ENCODE measurements around the gene MEST. TPM values are rescaled to one million over a fixed set of nuclear protein-coding genes. Genes with fewer than 3 reads are reported as not detected.
"Not testable (repeated sequence)": the region's sequence is repeated elsewhere in the genome, so short reads cannot be mapped to it uniquely, and the experiment has no call there.

MEST gene
- polyA plus RNA-seq, 6 donors from 2014 or later = 4.6 to 19.4 (median 5.7) TPM

DNA sequence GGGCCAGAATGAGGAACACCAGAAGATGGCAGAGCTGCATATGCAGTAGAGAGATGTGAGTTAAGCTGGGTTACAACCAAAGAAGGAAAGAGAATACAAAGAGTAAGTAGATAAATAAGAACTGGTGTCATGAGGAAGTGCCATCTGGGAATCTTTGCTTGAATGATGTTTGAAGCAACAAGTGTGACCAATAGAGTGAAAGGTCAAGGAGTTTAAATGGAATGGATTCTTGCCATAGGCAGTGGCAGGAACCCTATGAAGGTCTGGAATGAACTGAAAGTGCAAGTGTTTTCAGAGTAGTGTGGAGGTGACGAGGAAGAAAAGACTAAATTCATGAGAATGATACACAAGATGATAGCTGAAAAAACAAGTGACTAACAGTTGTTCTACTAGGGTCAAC, 21.6 kb downstream of the MEST start:
- H3K27me3 Mint-ChIP-seq = no peaks in the 10 kb centered on the region

DNA sequence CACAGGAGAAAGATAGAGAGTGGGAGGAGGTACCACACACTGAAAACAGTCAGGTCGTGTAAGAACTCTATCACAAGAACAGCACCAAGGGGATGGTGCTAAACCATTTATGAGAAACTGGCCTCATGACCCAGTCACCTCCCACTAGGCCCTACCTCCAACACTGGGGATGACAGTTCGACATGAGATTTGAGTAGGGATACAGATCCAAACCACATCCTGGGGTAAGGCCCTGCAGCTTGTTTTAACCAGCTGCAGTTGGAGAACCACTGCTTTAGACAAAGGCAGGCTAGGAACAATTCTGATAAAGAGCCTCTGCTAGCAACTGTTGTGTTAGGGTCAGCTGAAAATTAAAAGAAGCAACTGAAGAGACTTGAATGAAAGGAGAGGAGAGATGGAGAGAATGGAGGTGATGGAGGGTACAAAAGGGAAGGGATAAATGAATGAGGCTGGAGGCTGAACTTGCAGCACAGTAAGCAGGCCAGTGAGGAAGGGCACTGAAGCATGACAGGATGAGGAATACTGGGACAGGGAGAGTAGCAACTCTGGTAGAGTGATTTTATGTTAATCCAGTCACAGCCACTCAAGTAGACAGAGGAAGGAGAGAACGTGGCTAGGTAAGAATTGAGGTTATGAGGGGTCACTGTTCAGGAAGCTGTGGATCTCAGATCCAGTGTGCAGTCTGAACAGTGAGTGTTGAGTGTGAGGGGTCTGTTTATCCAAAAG, 23.6 kb downstream of the MEST start:
- no peak for DNase-seq
- Mint-ChIP-seq H3K4me3 (no peak overlapping the region), H3K36me3 (no peaks in the 10 kb centered on the region), H3K9me3 (no peaks in the 10 kb centered on the region), H3K27ac (no peak overlapping the region), H3K27me3 (no peaks in the 10 kb centered on the region), H3K4me1 (no peaks in the 10 kb centered on the region)
- no peak for ATAC-seq (ENCODE audit: low read depth in 2 of 2)

More for the DNA sequence above, 21.6 kb downstream of the MEST start:
- ATAC-seq (ENCODE audit: low read depth in 2 of 2) (no peak), DNase-seq (no peak)
- Mint-ChIP-seq H3K27ac (no peak overlapping the region), H3K36me3 (no peaks in the 10 kb centered on the region), H3K9me3 (no peaks in the 10 kb centered on the region), H3K4me1 (no peaks in the 10 kb centered on the region), H3K4me3 (no peak overlapping the region)

DNA sequence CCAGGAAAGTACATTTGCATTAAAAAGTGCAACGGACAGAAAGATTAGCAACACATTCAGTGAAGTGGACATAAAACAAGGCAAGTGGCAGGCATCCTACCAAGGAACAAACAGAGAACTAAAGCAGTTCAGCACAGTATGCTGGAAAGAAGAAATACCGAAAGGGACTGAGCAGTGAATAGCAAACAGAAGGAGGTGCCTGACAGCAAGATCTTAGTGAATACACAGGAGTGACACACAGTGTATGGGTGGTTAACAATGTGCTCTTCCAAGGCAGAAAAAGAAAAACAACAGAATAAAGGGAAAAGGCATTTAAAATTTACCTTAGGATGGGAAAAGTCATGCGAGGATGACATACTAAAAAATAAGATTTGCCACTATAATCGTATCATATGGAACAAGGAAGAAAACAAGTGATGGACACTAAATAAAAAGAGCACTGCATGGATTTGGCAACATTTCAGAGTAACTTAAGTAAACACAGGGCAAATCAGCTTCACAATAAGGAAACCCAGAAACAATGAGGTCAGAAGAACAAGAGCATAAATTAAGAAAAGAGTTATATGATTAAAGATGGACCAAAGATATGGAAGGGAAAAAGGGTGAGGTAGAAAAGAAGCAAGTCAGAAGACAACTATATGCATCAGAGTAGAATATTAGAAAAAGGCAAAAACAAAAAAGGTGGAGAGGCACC, 29.5 kb downstream of the MEST start:
- no peaks in the 10 kb centered on the region for H3K27me3 Mint-ChIP-seq
- no peaks in the 10 kb centered on the region for H3K4me1 Mint-ChIP-seq
- H3K27ac Mint-ChIP-seq = no peak overlapping the region
- no peak for DNase-seq
- H3K9me3 Mint-ChIP-seq = no peaks in the 10 kb centered on the region
- no peak overlapping the region for H3K4me3 Mint-ChIP-seq
- no peaks in the 10 kb centered on the region for H3K36me3 Mint-ChIP-seq
- no peak for ATAC-seq (ENCODE audit: low read depth in 2 of 2)

DNA sequence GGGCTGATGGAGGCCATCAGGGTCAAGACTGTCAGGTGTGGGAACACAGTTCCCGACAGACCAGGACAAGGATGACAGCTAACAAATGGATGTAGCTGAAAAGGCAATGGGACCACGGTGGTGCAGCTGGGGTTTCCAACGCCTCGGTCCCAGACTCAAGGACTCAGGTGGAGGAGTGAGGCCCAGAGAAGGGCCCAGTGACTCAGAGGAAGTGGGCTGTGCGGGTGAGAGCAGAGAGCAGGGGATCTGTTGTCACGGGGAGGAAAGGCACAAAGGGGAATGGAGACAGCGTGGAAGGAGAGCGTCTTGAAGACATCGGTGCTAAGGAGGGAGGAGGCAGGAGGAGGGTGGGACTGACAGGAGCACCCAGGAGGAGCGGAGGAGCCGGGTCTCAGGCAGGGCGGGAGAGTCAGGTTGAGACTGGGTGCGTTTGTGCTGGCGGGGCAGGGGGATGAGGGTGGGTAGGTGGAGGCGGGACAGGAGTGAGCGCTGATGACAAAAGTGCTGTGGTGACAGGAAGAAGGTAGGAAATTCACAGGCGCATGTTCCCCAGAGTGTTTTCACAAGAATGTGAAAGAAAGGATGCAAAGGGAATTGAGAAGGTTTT, 31.7 kb downstream of the MEST start:
- H3K4me3 Mint-ChIP-seq; ATAC-seq (ENCODE audit: low read depth in 2 of 2); H3K27me3 Mint-ChIP-seq; H3K4me1 Mint-ChIP-seq; H3K9me3 Mint-ChIP-seq; DNase-seq; H3K27ac Mint-ChIP-seq; H3K36me3 Mint-ChIP-seq: not testable (repeated sequence)

DNA sequence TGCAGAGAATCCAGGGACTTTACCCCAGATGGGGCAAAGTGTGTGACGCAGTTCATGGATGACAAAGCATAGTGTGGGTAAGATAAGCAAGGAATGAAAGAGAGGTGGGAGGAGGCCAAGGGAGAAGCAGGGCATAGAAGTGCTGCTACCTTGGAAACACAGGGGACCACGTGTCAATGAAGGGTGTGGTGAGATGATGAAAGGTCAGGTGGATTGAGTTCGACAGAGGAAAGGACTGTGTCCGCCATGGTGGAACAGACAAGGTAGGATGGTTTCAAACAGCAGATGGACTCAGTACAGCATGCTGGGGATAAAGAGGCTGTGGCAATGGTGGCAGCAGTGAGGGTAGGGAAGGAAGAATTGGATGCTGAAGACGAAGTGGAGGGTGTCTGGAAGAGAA, 32.7 kb downstream of the MEST start:
- H3K27ac Mint-ChIP-seq = no peak overlapping the region
- peaks cover 6 to 11% of the 10 kb centered on the region in 2 donors for H3K36me3 Mint-ChIP-seq
- no peak for DNase-seq
- no peak overlapping the region for H3K4me3 Mint-ChIP-seq
- no peak for ATAC-seq (ENCODE audit: low read depth in 2 of 2)
- H3K27me3 Mint-ChIP-seq = no peaks in the 10 kb centered on the region
- H3K9me3 Mint-ChIP-seq = no peaks in the 10 kb centered on the region
- no peaks in the 10 kb centered on the region for H3K4me1 Mint-ChIP-seq

DNA sequence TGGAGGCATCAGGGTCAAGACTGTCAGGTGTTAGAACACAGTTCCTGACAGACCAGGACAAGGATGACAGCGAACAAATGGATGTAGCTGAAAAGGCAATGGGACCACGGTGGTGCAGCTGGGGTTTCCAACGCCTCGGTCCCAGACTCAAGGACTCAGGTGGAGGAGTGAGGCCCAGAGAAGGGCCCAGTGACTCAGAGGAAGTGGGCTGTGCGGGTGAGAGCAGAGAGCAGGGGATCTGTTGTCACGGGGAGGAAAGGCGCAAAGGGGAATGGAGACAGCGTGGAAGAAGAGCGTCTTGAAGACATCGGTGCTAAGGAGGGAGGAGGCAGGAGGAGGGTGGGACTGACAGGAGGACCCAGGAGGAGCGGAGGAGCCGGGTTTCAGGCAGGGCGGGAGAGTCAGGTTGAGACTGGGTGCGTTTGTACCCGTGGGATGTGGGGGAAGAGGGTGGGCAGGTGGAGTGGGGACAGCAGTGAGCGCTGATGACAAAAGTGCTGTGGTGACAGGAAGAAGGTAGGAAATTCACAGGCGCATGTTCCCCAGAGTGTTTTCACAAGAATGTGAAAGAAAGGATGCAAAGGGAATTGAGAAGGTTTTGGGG, 36.0 kb downstream of the MEST start:
- not testable (repeated sequence) for ATAC-seq (ENCODE audit: low read depth in 2 of 2); H3K4me3 Mint-ChIP-seq; DNase-seq; H3K4me1 Mint-ChIP-seq; H3K27me3 Mint-ChIP-seq; H3K9me3 Mint-ChIP-seq
- Mint-ChIP-seq H3K27ac (peak overlapping the region in 1 of 6 donors; percentile 60), H3K36me3 (peaks cover 6 to 19% of the 10 kb centered on the region in 2 donors)

DNA sequence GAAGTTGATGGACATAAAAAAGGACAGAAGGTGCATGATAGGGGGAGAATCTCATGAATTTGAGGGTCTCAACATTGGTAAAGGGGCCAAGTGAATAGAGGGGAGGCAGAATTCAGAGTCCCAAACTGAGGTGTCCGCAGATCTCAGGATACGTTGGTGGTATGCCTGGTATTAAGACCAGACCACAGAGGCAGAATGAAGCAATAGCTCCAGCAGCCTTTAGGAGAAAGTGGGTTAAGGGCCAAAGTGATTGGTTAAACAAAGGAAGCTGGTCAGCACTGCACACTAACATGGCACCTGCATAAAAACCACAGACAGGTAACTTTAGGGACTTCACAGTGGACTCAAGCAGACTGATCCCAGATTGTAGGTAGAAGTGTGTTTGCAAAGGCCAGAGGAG, 37.5 kb downstream of the MEST start:
- no peaks in the 10 kb centered on the region for H3K9me3 Mint-ChIP-seq
- no peak overlapping the region for H3K4me3 Mint-ChIP-seq
- H3K27ac Mint-ChIP-seq = peak overlapping the region in 1 of 6 donors; percentile 43
- DNase-seq (no peak), ATAC-seq (ENCODE audit: low read depth in 2 of 2) (no peak)
- no peaks in the 10 kb centered on the region for H3K27me3 Mint-ChIP-seq
- peaks cover 6 to 19% of the 10 kb centered on the region in 2 donors for H3K36me3 Mint-ChIP-seq
- no peaks in the 10 kb centered on the region for H3K4me1 Mint-ChIP-seq

DNA sequence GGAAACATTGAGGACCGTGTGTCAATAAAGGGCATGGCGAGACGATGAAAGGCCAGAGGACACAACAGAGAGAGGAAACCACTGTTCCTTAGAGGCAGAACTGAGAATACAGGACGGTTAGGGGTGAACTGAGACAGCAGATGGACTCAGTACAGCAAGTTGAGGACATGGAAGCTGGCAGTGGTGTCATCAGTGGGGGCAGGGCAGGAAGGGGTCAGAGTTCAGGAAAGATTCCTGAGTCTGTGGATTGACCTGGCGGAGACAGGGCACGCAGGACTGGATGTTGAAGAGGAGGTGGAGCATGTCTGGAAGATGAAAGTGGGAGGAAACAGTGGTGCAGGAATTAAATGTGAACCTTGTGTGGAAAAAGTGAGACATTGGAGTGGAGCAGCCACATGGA, 46.0 kb downstream of the MEST start:
- not testable (repeated sequence) for H3K4me3 Mint-ChIP-seq; ATAC-seq (ENCODE audit: low read depth in 2 of 2); H3K36me3 Mint-ChIP-seq; H3K4me1 Mint-ChIP-seq; H3K9me3 Mint-ChIP-seq; H3K27ac Mint-ChIP-seq; DNase-seq; H3K27me3 Mint-ChIP-seq

DNA sequence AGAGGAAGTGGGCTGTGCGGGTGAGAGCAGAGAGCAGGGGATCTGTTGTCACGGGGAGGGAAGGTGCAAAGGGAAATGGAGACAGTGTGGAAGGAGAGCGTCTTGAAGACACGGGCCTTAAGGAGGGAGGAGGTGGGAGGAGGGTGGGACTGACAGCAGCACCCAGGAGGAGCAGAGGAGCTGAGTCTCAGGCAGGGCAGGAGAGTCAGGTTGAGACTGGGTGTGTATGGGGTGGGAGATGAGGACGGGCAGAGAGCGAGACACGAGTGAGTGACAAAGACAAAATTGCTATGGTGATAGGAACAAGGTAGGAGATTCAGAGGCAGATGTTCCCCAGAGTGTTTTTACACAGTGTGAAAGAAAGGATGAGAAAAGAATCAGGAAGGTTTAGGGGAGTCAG, 49.4 kb downstream of the MEST start:
- H3K4me1 Mint-ChIP-seq; ATAC-seq (ENCODE audit: low read depth in 2 of 2); DNase-seq; H3K27ac Mint-ChIP-seq; H3K9me3 Mint-ChIP-seq; H3K27me3 Mint-ChIP-seq: not testable (repeated sequence)
- peaks cover 7 to 15% of the 10 kb centered on the region in 2 donors for H3K36me3 Mint-ChIP-seq
- peak overlapping the region in 1 of 8 donors; percentile 53 for H3K4me3 Mint-ChIP-seq

DNA sequence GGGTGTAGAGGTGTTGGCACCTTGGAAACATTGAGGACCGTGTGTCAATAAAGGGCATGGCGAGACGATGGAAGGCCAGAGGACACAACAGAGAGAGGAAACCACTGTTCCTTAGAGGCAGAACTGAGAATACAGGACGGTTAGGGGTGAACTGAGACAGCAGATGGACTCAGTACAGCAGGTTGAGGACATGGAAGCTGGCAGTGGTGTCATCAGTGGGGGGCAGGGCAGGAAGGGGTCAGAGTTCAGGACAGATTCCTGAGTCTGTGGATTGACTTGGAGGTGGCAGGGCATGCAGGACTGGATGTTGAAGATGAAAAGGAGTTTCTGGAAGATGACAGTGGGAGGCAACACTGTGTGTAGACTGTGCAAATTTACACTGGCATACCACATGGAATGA, 50.4 kb downstream of the MEST start:
- peaks cover 7 to 22% of the 10 kb centered on the region in 2 donors for H3K36me3 Mint-ChIP-seq
- H3K27me3 Mint-ChIP-seq; H3K4me3 Mint-ChIP-seq; H3K9me3 Mint-ChIP-seq; H3K4me1 Mint-ChIP-seq; H3K27ac Mint-ChIP-seq; ATAC-seq (ENCODE audit: low read depth in 2 of 2); DNase-seq: not testable (repeated sequence)

DNA sequence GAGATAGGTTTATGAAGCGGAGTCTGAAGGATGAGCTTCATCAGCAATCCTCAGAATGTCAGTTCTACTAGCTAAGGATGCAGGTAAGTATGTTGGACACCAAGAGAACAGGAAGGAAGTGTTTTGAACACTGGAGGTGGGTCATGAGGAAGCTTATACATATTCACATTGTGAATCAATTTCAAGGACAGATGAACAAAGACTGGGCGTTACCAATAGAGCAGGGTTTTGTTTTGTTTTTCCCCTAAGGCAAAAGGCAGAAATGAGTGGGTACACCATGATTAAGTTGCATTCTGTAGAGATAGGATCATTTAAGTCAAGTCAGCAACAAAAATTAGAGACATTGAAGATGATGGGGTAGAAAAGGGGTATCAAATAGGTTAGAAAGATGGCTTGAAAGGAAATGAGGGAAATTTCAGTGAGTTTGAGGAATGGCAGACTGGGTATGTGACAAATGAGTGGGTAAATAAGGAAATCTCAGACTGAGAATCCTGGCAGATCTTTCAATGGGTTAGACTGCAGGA, 51.7 kb downstream of the MEST start:
- Mint-ChIP-seq H3K27ac (no peak overlapping the region), H3K9me3 (no peaks in the 10 kb centered on the region), H3K4me3 (no peak overlapping the region), H3K36me3 (peaks cover 7 to 22% of the 10 kb centered on the region in 2 donors), H3K27me3 (no peaks in the 10 kb centered on the region), H3K4me1 (no peaks in the 10 kb centered on the region)
- DNase-seq (no peak), ATAC-seq (ENCODE audit: low read depth in 2 of 2) (no peak)

DNA sequence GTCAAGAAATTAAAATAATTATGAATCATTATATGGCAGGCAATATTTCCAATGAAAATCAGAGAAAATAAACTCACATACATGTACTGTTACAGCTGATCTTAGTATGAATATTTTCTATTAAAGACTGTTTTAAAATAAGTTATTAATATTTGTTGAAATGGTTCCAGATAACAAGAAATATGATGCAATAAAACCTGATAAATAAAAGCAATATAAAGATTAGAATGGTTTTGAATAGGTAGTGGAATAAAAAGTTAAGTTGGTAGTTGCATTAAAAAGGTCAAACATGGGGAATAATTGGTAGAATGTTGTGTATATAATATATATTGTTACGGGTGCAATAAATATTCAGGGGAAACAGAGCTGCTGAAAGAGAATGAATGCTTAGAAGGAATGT, 52.5 kb downstream of the MEST start:
- H3K27ac Mint-ChIP-seq = peak overlapping the region in 1 of 6 donors; percentile 13

DNA sequence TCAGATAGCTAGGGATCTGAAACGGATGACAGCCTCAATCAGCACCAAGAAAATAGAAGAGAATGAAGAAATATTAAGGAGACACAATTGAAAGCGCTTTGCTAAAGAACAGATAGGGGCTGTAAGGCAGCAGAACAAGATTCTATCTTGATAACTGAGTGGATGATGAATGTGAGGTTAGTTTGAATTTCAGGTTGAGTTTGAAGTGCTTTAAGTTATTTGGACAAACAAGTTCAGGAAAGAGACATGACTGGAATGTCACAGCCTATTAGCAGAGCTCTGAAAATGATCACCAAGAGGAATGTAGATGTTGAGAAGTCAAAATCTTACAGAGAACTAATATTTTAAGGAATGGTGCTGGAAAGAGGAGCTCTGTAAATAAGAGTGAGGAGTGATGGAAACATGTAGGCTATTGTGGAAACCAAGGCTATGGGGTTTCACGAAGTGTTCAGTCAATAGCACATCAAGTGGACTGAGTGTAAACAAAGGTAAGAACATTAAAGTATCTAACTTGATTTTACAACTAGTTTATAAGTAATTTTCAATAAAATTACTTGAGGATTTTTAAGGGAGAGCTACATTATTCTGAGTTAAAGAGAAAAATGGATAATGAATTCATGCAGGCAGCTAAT, 61.6 kb downstream of the MEST start:
- Mint-ChIP-seq H3K4me3 (no peak overlapping the region), H3K27me3 (no peaks in the 10 kb centered on the region), H3K9me3 (no peaks in the 10 kb centered on the region), H3K4me1 (no peaks in the 10 kb centered on the region), H3K27ac (no peak overlapping the region), H3K36me3 (peaks cover 29 to 35% of the 10 kb centered on the region in 2 donors)
- ATAC-seq (ENCODE audit: low read depth in 2 of 2) (no peak), DNase-seq (no peak)

More for the DNA sequence above, 52.5 kb downstream of the MEST start:
- Mint-ChIP-seq H3K27me3 (no peaks in the 10 kb centered on the region), H3K9me3 (no peaks in the 10 kb centered on the region), H3K4me1 (no peaks in the 10 kb centered on the region), H3K4me3 (no peak overlapping the region), H3K36me3 (peaks cover 7 to 26% of the 10 kb centered on the region in 2 donors)
- ATAC-seq (ENCODE audit: low read depth in 2 of 2) = no peak
- DNase-seq = no peak

Measured in naive B cell (primary cell).